HG02885 (cell line): ENCODE data around the gene SORCS1.

Experiments
- ATAC-seq: cut with Tn5 transposase; IDR thresholded peaks from one replicate; pipeline ENCODE4 v1.9.1; 2021; ENCODE audit warnings: mild to moderate bottlenecking; ENCODE audit not compliant: unreplicated experiment, poor library complexity

The SORCS1 gene

GRCh38 chr10:106707657-106708056 lies 456.8 kb downstream of the SORCS1 start:
- no peak for ATAC-seq

- no peak for ATAC-seq
These were observed 458.4 kb downstream of the SORCS1 start for GRCh38 chr10:106706127-106706526.

- peak; percentile 85 for ATAC-seq
These were observed 458.8 kb downstream of the SORCS1 start for GRCh38 chr10:106705681-106706100.

- no peak for ATAC-seq
These were observed 468.3 kb downstream of the SORCS1 start for GRCh38 chr10:106696239-106696638.

- ATAC-seq: no peak
These were observed 469.8 kb downstream of the SORCS1 start for GRCh38 chr10:106694696-106695095.

GRCh38 chr10:106682175-106682574 lies 482.3 kb downstream of the SORCS1 start:
- no peak for ATAC-seq

- ATAC-seq: no peak
These were observed 484.4 kb downstream of the SORCS1 start for GRCh38 chr10:106680061-106680460.

- no peak for ATAC-seq
These were observed 485.2 kb downstream of the SORCS1 start for GRCh38 chr10:106679314-106679713.

- ATAC-seq: no peak
These were observed 491.9 kb downstream of the SORCS1 start for GRCh38 chr10:106672517-106673175.

- ATAC-seq: no peak
These were observed 502.8 kb downstream of the SORCS1 start for GRCh38 chr10:106661767-106662140.

GRCh38 chr10:106661133-106661766 lies 503.3 kb downstream of the SORCS1 start:
- ATAC-seq: no peak

- ATAC-seq: no peak
These were observed 504.0 kb downstream of the SORCS1 start for GRCh38 chr10:106660550-106660949.

GRCh38 chr10:106655636-106656035 lies 508.9 kb downstream of the SORCS1 start:
- no peak for ATAC-seq

GRCh38 chr10:106655165-106655564 lies 509.3 kb downstream of the SORCS1 start:
- ATAC-seq: no peak

GRCh38 chr10:106652279-106652678 lies 512.2 kb downstream of the SORCS1 start:
- ATAC-seq: no peak

- no peak for ATAC-seq
These were observed 515.7 kb downstream of the SORCS1 start for GRCh38 chr10:106648534-106649481.

- no peak for ATAC-seq
These were observed 521.0 kb downstream of the SORCS1 start for GRCh38 chr10:106643473-106643872.

- ATAC-seq: no peak
These were observed 526.6 kb downstream of the SORCS1 start for GRCh38 chr10:106637873-106638272.

- ATAC-seq: no peak
These were observed 527.6 kb downstream of the SORCS1 start for GRCh38 chr10:106636766-106637491.

GRCh38 chr10:106635947-106636346 lies 528.6 kb downstream of the SORCS1 start:
- ATAC-seq: no peak
